ENCODE data around the gene MAP4K4.
"Not testable (repeated sequence)": the region's sequence is repeated elsewhere in the genome, so short reads cannot be mapped to it uniquely, and the experiment has no call there.

The MAP4K4 gene

DNA sequence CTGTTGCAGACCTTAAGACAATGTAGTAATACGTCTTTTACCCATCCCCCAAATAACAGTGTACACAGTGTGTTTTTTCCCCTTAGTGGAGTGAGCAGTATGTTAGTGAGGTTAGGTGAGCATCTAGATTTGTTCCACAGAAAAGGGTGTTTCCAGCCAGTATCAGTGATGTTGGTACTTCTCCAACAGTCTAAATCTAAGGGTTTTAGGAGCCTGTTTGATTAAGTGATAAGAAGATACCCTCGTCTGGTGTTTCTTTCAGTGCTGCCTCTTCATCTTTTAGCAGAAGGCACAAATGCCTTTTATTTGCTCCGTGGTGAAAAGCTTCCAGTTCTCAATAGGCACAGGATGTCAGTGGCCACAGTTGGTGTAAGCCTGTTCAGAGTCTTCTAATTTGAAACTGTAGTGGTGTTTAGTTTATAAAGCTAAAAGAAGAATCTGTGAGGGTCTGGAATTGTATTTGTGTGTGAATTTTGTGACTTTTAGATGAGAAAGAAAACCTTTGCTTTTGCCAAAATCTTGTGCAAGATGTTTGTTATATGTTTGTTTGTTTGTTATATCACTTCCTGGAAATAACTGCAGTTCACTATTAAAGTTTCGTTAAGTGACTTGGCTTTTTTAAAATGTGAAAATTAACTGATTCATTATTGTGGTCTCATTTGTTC, 71.2 kb downstream of the MAP4K4 start:
- no peak for DNase-seq (ENCODE audit: low read depth in 2 of 2)

DNA sequence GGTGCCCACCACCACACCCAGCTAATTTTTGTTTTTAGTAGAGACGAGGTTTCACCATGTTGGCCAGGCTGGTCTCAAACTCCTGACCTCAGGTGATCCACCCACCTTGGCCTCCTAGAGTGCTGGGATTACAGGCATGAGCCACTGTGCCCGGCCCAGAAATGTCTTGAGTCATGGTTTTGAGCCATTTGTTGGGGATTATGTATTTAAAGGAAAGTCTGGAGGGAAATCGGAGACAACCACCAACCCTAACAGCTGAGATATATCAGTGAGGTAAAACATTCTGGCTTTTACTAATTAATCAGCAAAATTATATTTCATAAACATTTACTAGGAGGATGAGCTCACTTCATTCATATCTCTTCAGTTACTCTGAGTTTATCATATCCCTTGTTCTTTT, 72.2 kb downstream of the MAP4K4 start:
- DNase-seq (ENCODE audit: low read depth in 2 of 2), result not testable (repeated sequence)

DNA sequence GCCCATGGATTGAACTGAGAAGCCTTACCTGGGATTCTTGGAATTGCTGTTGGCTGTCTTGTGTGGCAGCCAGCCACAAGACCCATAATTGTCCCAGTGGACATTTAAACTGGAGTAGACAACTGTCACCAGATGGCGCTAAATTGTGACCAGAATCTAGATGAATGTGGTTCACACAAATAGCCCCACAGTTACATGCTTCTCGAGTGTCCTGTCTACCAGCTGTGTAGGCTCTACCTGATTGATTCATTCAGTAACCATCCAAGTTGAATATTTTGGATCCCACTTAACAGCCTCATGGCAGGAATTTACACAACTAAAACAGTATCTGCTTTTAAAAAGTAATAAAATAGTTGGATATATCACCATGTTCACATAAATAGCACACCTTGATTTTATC, 73.2 kb downstream of the MAP4K4 start:
- no peak for DNase-seq (ENCODE audit: low read depth in 2 of 2)

DNA sequence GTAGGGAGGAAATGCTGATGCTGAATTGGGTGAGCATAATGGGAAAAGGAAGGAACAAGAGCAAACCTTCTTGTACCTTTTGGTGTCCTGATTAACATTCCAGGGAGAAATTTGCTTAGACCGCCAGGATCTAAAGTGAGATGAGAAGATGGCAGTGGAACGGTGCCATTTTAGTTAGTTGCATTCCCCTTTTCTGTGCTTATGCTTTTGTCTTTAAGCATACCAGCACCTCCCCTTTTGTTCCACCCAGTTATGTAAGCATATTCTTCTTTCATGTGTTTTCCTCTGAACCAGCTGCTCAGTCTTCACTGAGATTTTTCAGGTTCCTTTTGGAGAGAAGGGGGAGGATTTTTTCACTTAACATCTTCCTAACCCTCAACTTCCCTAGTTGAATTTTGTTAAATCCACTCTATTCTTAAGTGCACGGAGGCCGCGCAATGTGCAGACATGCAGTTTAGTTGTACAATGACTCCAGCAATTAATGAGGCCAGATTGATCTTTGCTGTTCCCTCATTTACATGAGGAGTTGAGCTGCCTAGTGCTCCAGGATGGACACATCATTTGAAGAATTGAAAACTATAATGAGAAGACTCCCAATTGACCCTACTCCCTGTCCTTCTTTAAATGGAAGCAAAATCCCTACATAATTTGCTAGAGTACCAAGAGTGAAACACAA, 73.9 kb downstream of the MAP4K4 start:
- no peak for DNase-seq (ENCODE audit: low read depth in 2 of 2)

DNA sequence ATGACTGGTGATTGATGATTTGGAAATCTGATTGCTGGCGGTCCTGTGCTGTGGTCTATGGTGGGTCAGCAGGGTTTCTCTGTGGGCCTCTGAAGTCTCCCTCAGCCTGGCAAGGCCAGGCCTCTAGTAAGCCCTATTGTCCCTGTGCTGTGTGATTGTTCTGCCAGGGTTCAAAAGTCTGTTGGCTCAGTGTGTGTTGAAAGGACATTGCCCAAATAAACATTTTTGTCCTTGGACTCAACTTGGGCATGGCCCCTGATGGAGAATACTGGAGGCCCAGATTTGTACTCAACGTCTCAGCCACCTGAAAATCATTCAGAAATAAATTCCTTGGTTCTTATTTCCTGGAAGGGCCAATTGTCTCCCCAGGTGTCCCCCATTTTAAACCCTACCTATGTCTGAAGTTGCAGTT, 74.4 kb downstream of the MAP4K4 start:
- DNase-seq (ENCODE audit: low read depth in 2 of 2), result no peak

DNA sequence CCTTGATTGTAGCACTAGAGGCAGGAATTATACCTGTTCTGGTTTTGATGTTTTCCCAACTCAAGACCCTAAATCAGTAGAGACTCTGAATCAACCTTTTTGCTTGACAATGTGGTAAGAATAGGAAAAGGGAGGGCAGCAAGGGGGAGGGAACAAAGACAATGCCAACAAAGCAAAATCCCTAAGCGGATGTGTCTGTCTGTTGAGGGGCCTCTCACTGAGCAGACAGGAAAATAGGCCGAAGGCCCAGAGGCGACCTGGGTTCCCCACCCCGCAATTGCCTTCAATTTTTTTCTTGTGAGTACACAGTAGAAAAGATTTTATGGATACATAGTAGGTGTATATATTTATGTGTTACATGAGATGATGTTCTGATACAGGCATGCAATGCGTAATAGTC, 75.6 kb downstream of the MAP4K4 start:
- no peak for DNase-seq (ENCODE audit: low read depth in 2 of 2)

DNA sequence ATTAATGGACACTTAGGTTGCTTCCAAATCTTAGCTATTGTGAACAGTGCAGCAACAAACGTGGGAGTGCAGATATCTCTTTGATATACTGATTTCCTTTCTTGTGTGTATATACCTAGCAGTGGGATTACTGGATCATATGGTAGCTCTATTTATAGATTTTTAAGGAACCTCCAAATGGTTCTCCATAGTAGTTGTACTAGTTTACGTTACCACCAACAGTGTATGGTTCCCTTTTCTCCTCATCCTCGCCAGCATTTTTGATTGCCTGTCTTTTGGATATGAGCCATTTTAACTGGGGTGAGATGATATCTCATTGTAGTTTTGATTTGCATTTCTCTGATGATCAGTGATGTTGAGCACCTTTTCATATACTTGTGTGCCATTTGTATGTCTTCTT, 76.5 kb downstream of the MAP4K4 start:
- DNase-seq (ENCODE audit: low read depth in 2 of 2), result not testable (repeated sequence)

DNA sequence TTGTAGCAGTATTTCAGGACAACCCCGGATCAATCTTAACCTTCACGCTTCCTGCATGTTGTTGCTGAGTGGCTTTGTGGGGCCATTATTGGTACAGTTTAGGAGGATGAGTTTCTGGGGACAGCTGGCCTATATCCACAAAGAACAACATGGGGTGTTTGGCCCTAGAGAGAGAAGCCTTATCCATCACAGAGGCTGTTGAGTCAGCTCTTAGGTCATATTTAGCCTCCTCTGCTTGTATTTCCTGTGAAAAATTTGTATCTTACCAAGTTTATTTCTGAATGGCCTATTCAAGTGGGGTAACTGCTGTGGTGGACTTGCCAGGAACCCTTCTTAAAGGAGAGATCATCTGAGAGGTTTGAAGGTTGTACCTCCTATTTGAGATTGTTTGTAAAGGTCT, 77.6 kb downstream of the MAP4K4 start:
- no peak for DNase-seq (ENCODE audit: low read depth in 2 of 2)

DNA sequence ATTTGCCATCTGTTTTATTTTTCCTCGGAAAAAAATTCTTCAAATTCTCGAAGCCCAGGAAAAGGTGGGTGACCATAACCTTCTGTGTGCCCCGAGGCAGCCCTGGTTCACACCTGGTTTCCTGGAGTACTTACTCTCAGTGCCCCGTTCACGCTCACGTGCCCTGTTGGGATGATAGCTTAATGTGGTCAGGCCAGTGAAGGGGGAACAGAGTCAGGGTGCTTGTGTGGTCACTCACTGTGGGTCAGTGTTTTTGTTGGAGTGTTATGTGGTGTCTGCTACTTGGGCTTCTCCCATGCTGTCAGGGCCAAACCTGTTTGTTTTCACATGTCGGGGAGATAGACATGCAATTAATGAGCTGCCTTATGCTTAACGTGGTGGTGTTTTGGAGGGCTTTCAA, 78.1 kb downstream of the MAP4K4 start:
- no peak for DNase-seq (ENCODE audit: low read depth in 2 of 2)

DNA sequence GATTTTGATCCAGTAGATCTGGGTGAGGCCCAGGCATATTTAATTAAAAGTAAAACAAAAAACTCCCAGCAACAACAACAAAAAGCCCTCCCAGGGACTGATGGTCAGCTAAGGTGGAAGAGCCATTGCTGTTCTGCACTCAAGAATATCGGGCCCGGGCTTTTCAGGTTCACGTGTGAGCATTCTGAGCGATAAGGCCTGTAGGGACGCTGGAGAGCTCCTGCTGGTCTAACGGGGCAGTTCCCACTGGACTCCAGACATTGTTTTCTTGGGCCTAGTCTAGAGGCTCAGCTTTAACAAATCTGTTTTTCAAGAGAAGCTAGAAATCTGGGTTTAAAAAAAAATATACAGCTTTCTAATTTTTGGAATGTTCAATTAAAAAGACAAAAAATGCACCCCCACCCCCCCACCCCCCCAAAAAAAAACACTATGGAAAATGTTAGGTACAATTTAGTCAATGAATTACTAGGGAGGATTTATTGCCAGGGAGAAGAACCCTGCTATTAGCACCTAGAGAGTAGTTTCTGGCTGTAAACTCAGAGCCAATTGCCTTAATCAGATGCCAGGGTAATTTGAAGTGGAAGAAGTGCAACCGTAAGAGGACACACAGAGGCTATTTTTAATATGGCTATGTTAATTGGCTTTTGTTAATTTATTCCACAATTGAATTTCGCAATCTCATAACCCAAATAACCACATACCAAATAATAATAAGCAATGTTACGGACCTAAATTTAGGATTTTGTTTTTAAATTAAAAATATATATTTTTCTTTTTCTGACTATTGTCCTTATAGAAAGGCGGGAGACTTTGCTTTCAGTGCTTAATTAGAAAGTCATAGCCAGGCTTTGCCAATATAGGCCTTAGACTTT, 78.9 kb downstream of the MAP4K4 start:
- no peak for DNase-seq (ENCODE audit: low read depth in 2 of 2)

DNA sequence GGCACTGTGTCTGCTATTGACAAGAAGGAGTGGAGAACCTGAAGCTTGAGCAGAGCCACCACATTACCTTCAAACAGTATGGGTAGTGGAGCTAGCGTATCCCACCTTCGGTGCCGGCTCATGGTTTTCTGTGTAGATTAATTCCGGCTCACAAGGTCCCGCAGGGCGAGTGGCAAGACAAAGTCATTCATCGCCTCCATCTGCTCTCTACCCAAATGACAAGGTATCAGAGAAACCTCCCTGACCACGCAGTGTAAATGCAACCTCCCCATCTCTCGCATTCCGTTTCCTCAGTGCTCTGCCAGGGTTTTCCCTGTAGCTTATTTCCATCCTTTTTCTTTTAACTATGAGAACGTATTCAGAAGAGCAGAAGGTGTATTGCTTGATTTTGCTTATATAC, 79.8 kb downstream of the MAP4K4 start:
- DNase-seq (ENCODE audit: low read depth in 2 of 2), result no peak

DNA sequence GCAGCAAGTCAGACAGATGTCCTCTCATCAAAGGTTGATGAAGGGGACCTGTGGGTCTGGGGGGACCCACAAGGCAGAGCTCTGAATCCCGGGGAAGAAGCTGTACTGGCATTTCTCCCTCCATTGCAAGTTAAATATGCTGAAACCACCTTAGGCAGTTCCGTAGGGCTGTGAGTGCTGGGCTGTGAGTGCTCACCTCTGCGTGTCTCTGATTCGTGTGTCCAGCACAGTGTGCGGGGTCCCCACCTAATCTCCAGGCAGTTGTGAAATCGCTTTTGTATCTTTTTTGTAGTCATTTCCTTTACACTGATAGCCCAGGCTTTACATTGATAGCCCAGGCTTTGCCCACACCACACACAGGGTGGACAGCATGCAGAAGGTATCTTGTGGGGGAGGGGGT, 80.6 kb downstream of the MAP4K4 start:
- DNase-seq (ENCODE audit: low read depth in 2 of 2), result no peak

DNA sequence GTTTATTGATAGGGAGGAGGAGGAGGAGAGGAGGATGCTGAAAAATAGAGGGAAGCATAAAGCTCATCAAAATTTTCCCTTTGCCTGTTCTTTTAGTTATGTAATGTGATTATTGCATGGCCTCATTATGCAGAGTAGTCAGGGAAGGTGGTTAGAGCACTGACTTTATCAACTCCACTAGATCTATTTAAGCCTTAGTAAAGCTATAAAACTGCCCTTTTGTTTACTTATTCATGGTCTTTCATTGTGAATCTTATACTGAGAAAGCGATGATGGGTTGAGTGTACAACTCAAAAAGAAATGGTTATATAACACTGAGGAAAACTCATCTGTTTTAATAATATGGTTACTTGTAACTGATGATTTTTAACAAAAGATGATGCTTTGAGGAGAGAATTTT, 81.7 kb downstream of the MAP4K4 start:
- no peak for DNase-seq (ENCODE audit: low read depth in 2 of 2)

DNA sequence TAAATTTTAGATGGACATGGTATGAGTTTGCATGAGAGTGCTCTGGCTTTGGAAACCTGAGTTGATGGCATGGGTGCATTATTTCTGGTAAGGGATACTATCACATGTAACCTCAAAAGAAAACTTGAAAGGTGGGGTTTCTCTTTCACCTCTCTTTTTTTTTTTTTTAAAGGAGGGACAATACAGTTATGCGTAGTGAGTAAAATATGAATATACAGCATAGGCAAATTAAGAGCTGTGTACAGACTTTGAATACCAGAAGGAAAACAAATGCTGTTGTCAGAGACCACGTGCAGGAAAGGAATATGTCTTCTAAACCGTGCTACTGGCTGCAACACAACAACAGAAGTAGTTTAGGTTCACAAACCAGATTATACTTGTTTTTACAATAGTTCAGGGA, 82.1 kb downstream of the MAP4K4 start:
- no peak for DNase-seq (ENCODE audit: low read depth in 2 of 2)

DNA sequence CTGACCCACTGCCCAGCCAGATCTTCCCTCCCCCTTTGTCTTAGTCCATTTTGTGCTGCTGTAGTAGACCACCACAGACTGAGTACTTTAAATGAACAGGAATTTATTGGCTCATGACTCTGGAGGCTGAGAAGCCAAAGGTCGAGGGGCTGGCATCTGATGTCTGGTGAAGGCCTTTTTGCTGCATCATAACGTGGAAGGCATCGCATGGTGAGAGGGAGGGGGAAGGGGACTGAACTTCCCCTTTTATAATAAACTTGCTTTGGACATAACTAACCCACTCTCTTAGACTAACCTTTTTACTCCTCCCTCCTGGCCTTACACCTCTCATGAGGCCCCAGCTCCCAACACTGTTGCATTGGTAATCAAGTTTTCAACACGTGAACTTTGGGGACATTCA, 83.8 kb downstream of the MAP4K4 start:
- no peak for DNase-seq (ENCODE audit: low read depth in 2 of 2)

DNA sequence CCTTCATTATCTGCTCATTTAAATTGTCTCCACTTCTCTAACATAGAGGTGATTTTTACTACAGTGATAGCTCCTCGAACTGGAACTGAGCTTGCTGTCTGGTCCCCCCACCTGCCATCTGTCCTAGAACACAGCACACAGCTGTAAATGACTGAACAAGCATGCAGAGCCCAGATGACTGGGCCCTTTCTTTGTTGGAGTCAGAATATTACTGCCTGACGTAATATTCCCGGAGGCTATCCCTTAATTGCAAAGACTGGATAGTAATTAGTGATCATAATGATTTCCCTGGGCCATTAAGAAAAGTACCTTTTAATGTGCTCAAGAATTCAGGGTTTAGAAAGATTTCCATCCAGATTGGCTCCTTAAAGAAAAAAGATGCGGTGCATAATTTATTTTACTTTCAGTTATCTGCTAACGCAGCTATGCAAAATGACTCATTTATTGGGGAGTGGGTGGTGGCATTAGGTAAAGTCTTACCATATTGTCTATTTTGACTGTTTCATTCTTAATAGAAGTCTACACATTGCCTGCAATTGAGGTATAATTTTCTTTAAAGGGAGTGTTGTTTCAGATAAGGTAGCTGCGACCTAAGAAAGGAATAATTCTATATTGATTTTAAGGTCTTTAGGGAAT, 84.4 kb downstream of the MAP4K4 start:
- DNase-seq (ENCODE audit: low read depth in 2 of 2), result no peak

DNA sequence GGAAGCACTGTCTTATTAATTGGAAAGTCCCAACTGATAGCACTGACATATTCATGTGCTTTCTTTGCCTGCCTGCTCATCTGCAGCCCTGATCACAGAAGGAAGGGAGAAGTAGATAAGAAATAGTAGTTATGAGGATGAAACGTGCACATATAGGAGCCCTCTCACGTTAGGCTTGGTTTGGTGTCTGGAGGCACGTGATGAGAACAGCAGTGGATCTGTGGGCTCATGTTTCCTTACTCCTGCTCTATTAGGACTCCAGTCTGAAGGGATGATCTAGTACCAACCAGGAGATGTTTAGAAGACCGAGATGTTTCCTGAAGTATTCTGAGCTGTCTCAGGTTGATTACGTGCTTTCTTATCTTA, 84.9 kb downstream of the MAP4K4 start:
- DNase-seq (ENCODE audit: low read depth in 2 of 2), result no peak

DNA sequence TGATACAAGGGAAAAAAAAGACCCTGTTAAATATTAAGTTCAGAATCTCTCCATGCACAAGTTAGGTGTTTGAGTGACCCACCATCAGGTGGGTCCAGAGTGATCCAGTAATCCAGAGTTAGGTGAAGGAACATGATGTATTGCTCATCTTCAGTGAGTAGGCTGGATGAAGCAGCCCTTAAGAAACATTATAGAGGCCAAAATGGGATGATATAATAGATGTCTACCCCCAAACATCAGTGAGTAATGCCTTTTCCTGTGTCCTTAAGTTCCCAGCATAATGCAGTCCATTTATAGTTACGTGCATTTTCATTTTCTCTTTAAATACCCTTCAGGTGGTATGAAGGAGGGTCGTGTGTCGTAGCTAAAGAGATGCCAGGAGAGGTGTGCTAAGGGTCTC, 89.6 kb downstream of the MAP4K4 start:
- DNase-seq (ENCODE audit: low read depth in 2 of 2), result no peak

DNA sequence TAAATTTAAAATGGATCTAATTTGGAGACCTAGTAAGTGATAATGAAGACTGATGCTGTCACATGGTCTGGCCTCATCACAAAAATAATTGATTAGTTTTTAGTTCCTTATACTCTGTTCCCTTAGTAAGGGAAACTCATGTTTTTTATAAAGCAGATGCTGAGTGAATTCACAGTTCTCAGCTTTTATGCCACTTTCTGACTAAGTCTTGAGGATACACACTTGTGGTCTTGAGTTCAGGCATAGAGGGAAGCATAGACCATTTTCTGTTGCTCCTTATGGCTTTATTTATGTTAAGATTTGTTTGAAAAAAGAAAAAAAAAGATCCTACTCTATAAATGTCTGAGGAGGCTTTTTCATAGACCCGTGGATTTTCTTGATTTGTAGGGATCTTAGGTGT, 91.1 kb downstream of the MAP4K4 start:
- no peak for DNase-seq (ENCODE audit: low read depth in 2 of 2)

DNA sequence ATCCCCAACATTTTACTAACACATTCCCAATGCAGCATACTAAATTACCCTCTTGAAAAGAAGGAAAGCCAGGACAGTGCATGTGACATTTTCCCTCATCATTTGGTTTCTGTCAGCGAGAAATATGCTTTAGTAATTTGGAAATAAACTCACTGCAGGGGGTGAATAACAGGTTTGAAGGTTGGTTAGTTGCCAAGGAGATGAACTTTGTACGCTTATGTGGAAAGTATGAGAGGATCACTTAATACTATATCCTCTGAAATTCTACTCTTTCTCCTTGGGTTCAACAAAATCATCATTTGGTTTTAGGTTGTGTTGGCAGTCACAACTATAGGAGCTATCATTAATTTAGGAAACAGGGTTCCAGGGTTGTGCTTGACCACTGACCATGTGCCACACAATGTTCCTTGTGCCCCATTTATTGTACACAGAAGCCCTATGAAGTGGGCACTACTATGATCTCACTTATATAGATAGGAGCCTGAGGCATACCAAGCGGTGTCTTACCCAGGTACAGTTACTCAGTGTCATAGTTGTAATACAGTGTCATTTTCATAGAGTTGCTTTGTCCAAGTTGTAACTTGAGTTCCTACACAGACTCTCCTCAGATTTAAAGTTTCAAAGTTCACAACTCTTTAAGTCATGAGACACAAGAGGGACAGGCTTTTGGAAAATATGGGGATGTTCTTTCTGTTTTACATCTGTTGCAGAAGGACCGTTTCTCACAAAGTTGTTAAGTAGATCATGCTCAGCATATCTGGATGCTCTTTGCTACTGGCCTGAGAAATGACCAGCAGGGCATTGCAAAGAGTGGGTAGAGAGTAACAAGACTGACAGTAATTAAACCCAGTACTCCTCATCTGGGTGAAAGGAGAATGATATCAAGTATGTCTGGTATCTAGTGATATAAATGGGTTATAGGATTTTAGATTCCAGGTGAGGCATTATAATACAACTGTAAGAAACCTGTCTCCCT, 91.8 kb downstream of the MAP4K4 start:
- no peak for DNase-seq (ENCODE audit: low read depth in 2 of 2)

DNA sequence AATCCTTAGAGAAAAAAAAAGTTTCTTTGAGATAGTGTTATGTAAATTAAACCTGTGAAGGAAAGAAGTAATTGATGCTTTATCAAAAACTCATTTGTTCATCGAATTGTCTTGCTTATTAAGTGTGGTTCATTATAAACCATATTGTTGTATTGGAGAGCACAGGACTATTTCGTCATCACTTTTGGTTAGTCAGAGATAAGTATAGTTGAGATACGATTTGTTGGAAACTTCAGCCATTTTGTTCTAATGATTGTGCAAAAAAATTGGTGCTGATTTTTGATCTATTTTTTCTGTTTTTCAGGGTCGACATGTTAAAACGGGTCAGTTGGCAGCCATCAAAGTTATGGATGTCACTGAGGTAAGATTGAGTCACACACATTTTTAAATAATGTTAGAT, 92.9 kb downstream of the MAP4K4 start:
- no peak for DNase-seq (ENCODE audit: low read depth in 2 of 2)
